ENCODE results near the gene MED25.

MED25 gene

DNA sequence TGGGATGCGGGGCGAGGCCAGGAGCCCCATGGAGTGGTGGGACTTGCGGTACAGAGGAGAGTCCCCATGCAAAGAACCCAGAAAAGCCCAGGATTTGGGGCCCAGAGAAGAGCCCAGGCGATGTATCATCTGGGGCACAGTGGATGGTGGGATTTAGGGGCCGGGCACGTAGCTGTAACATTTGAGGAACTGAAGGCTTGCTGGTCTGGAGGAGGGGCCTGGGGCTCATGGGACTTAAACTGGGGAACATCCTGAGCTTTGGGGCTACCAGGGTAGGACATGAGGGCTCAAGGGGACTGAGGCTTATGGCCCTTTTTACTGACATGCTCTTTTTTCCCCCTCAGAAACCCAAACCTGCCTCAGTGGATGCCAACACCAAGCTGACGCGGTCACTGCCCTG lies 13.5 kb downstream of the MED25 start:
- Histone ChIP-seq H4K20me1 (ENCODE audit: insufficient read depth, low read length, poor library complexity, severe bottlenecking) (peaks cover 3% of the 10 kb centered on the region), H2AFZ (ENCODE audit: low read length) (no peak overlapping the region), H3K4me3 (ENCODE audit: low read length, poor library complexity, severe bottlenecking) (no peak overlapping the region), H3K9me3 (ENCODE audit: insufficient read depth, low read depth, low read length) (no peaks in the 10 kb centered on the region), H3K27me3 (ENCODE audit: insufficient read depth, low read length, poor library complexity, severe bottlenecking) (no peaks in the 10 kb centered on the region), H3F3A (ENCODE audit: low read depth) (no peaks in the 10 kb centered on the region), H3K36me3 (ENCODE audit: insufficient read depth, low read length) (peaks cover 50% of the 10 kb centered on the region; the same call in 1 of the 2 replicates), H3K9me2 (replicated peaks; ENCODE audit: low read depth, low read length) (no peaks in the 10 kb centered on the region), H3K4me1 (ENCODE audit: insufficient read depth, low read length, poor library complexity, severe bottlenecking) (peaks cover 33% of the 10 kb centered on the region), H3K9ac (ENCODE audit: low read depth, low read length, poor library complexity, severe bottlenecking) (peak overlapping the region; percentile 41), H3K79me2 (ENCODE audit: insufficient read depth, low read length) (peaks cover 2% of the 10 kb centered on the region; the same call in 1 of the 2 replicates), H3K4me2 (ENCODE audit: low read depth, low read length, poor library complexity, severe bottlenecking) (no peak overlapping the region)
- no peak for TF ChIP-seq EZH2phosphoT487 (IDR thresholded peaks at IDR 0.05; ENCODE audit: borderline replicate concordance)
- TF ChIP-seq, protein P1, sequence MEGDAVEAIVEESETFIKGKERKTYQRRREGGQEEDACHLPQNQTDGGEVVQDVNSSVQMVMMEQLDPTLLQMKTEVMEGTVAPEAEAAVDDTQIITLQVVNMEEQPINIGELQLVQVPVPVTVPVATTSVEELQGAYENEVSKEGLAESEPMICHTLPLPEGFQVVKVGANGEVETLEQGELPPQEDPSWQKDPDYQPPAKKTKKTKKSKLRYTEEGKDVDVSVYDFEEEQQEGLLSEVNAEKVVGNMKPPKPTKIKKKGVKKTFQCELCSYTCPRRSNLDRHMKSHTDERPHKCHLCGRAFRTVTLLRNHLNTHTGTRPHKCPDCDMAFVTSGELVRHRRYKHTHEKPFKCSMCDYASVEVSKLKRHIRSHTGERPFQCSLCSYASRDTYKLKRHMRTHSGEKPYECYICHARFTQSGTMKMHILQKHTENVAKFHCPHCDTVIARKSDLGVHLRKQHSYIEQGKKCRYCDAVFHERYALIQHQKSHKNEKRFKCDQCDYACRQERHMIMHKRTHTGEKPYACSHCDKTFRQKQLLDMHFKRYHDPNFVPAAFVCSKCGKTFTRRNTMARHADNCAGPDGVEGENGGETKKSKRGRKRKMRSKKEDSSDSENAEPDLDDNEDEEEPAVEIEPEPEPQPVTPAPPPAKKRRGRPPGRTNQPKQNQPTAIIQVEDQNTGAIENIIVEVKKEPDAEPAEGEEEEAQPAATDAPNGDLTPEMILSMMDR (conservative IDR thresholded peaks at IDR 0.05; ENCODE audit: low read length): no peak

DNA sequence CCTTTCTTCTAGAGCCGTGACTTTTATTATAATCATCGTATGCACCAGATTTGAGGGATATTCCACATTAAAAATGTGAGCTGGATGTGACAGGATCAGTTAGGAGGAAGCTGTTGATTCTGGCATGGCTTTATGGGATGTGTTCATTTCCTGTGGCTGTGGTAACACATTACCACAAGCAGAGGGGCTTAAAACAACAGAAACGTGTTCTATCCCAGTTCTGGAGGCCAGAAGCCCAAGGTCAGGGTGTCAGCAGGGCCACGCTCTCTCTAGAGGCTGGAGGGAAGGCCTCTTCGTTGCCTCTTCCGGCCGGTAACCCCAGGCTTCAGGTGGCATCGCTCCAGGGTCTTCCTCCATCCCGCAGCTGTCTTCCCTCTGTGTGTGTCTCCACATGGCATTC lies 14.5 kb downstream of the MED25 start:
- Histone ChIP-seq H3K27me3 (ENCODE audit: insufficient read depth, low read length, poor library complexity, severe bottlenecking) (no peaks in the 10 kb centered on the region), H3K4me2 (ENCODE audit: low read depth, low read length, poor library complexity, severe bottlenecking) (peak overlapping the region; percentile 65), H3K4me3 (ENCODE audit: low read length, poor library complexity, severe bottlenecking) (peak overlapping the region; percentile 14), H3K9me2 (replicated peaks; ENCODE audit: low read depth, low read length) (no peaks in the 10 kb centered on the region), H2AFZ (ENCODE audit: low read length) (no peak overlapping the region), H3K36me3 (ENCODE audit: insufficient read depth, low read length) (peaks cover 50% of the 10 kb centered on the region; the same call in 1 of the 2 replicates), H3K79me2 (ENCODE audit: insufficient read depth, low read length) (no peaks in the 10 kb centered on the region), H3K9ac (ENCODE audit: low read depth, low read length, poor library complexity, severe bottlenecking) (peak overlapping the region; percentile 45), H3K9me3 (ENCODE audit: insufficient read depth, low read depth, low read length) (no peaks in the 10 kb centered on the region), H3K4me1 (ENCODE audit: insufficient read depth, low read length, poor library complexity, severe bottlenecking) (peaks cover 33% of the 10 kb centered on the region), H3F3A (ENCODE audit: low read depth) (no peaks in the 10 kb centered on the region), H4K20me1 (ENCODE audit: insufficient read depth, low read length, poor library complexity, severe bottlenecking) (peaks cover 3% of the 10 kb centered on the region)
- TF ChIP-seq EZH2phosphoT487 (IDR thresholded peaks at IDR 0.05; ENCODE audit: borderline replicate concordance): no peak
- TF ChIP-seq, protein P1 (conservative IDR thresholded peaks at IDR 0.05; ENCODE audit: low read length): no peak

DNA sequence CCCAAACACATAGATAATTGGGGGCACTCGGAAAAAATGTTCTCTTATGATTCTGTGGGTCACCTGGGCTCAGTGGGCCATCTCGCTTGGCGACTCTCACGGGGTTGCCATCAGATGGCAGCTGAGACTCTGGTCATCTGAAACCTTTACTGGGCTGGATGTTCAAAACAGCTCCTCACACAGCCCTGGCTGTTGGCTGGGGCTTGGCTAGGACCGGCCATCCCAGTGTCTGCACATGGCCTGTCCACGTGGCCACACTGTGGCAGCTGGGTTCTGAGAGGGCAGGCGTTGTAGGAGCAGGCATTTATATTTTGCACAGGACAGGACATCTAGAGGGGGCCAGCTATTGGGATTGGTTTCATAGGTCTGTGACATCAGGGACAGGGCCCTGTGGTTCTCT lies 15.5 kb downstream of the MED25 start:
- Histone ChIP-seq H3K9me3 (ENCODE audit: insufficient read depth, low read depth, low read length) (no peaks in the 10 kb centered on the region), H3K4me2 (ENCODE audit: low read depth, low read length, poor library complexity, severe bottlenecking) (no peak overlapping the region), H3K4me1 (ENCODE audit: insufficient read depth, low read length, poor library complexity, severe bottlenecking) (peaks cover 33% of the 10 kb centered on the region), H3F3A (ENCODE audit: low read depth) (no peaks in the 10 kb centered on the region), H3K9me2 (replicated peaks; ENCODE audit: low read depth, low read length) (no peaks in the 10 kb centered on the region), H3K27me3 (ENCODE audit: insufficient read depth, low read length, poor library complexity, severe bottlenecking) (no peaks in the 10 kb centered on the region), H4K20me1 (ENCODE audit: insufficient read depth, low read length, poor library complexity, severe bottlenecking) (peaks cover 3% of the 10 kb centered on the region), H3K9ac (ENCODE audit: low read depth, low read length, poor library complexity, severe bottlenecking) (no peak overlapping the region), H3K79me2 (ENCODE audit: insufficient read depth, low read length) (no peaks in the 10 kb centered on the region), H3K4me3 (ENCODE audit: low read length, poor library complexity, severe bottlenecking) (no peak overlapping the region), H3K36me3 (ENCODE audit: insufficient read depth, low read length) (peaks cover 50% of the 10 kb centered on the region; the same call in 1 of the 2 replicates), H2AFZ (ENCODE audit: low read length) (no peak overlapping the region)
- no peak for TF ChIP-seq EZH2phosphoT487 (IDR thresholded peaks at IDR 0.05; ENCODE audit: borderline replicate concordance)
- TF ChIP-seq, protein P1 (conservative IDR thresholded peaks at IDR 0.05; ENCODE audit: low read length): no peak

All from Loucy (cell line).